Activated T-cell treated with anti-CD3 and anti-CD28 coated beads, Interleukin-2, amount 50 U/mL, for 48 hours (primary cell): Measurements from ENCODE around the gene PCGF1.
"Not testable (repeated sequence)": the region's sequence is repeated elsewhere in the genome, so short reads cannot be mapped to it uniquely, and the experiment has no call there.

ENCODE experiments used
- DNase-seq, 2 experiments: peaks; one replicate each; pipeline ENCODE4 v3.0.0-alpha.2; 2020

The PCGF1 gene

GRCh38 chr2:74498500-74499266 is 8.8 kb downstream of the PCGF1 start:
- DNase-seq, result peak; percentile 63 to 68

- DNase-seq, result peak in 1 of 2 experiments; percentile 63
These were observed 9.6 kb downstream of the PCGF1 start for GRCh38 chr2:74497777-74498499.

- DNase-seq, result no peak
These were observed 10.3 kb downstream of the PCGF1 start for GRCh38 chr2:74496997-74497776.

GRCh38 chr2:74495440-74495839 is 12.1 kb downstream of the PCGF1 start:
- no peak for DNase-seq

- DNase-seq, result no peak
These were observed 13.9 kb downstream of the PCGF1 start for GRCh38 chr2:74493546-74493945.

GRCh38 chr2:74491648-74492544 is 15.6 kb downstream of the PCGF1 start:
- DNase-seq, result no peak

GRCh38 chr2:74489906-74490305 is 17.6 kb downstream of the PCGF1 start:
- no peak for DNase-seq

- DNase-seq, result no peak
These were observed 18.6 kb downstream of the PCGF1 start for GRCh38 chr2:74488643-74489481.

- DNase-seq, result no peak
These were observed 21.4 kb downstream of the PCGF1 start for GRCh38 chr2:74486141-74486540.

- not testable (repeated sequence) for DNase-seq
These were observed 23.8 kb downstream of the PCGF1 start for GRCh38 chr2:74483675-74484164.

GRCh38 chr2:74482801-74483674 is 24.5 kb downstream of the PCGF1 start, which contains the start of the genes CCDC142 and TTC31:
Gene CCDC142 (minus strand): TSS chr2:74482998. CDS start chr2:74482837, 161 bp downstream.
Gene TTC31 (plus strand): TSS chr2:74483081. CDS start chr2:74483096, 15 bp downstream.
- peak; percentile 95 to 96 for DNase-seq

- no peak for DNase-seq
These were observed 25.3 kb downstream of the PCGF1 start for GRCh38 chr2:74481961-74482800.

- no peak for DNase-seq
These were observed 26.1 kb downstream of the PCGF1 start for GRCh38 chr2:74481431-74481830.

- no peak for DNase-seq
These were observed 32.6 kb downstream of the PCGF1 start for GRCh38 chr2:74474899-74475298.

GRCh38 chr2:74474481-74474880 is 33.0 kb downstream of the PCGF1 start:
- no peak for DNase-seq

GRCh38 chr2:74472945-74473258 is 34.6 kb downstream of the PCGF1 start:
- no peak for DNase-seq

GRCh38 chr2:74472086-74472944 is 35.2 kb downstream of the PCGF1 start, which contains the start of gene MRPL53:
Gene MRPL53 (minus strand): TSS chr2:74472680. CDS start chr2:74472660, 20 bp downstream.
- peak; percentile 97 to 98 for DNase-seq
